K562 (cell line): ENCODE measurements around the gene FBXO28. TPM values are rescaled to one million over a fixed set of nuclear protein-coding genes. Genes with fewer than 3 reads are reported as not detected.

Source experiments
- ATAC-seq: fragments of 200-7000 bp; cut with Tn5 transposase; 3 replicates; pipeline ENCODE4 v1.9.1; 2020; ENCODE audit warnings: moderate library complexity
- BruUV-seq: library from RNA; stranded (reverse); fragments of 400-500 nt; replicated peaks from 2 replicates; lab custom pipeline; 2021; lab: Mats Ljungman, UMichigan
- CTCF ChIA-PET: fragments of 300-600 bp; formaldehyde crosslinking; extraction: SDS; loops from one replicate; lab custom pipeline; 2021; ENCODE audit warnings: low intra/inter-chr PET ratio; lab: Yijun Ruan, JAX
- POLR2A ChIA-PET: fragments of 300-600, 350-650 bp; sonication (Branson Sonifier 250); formaldehyde crosslinking; extraction: SDS; loops from one replicate; lab custom pipeline; 2021; ENCODE audit warnings: antibody characterized with exemption, inconsistent platforms; lab: Yijun Ruan, JAX
- DNase-seq, 4 experiments: peaks; one replicate each; pipeline versions ENCODE4 v3.0.0 to v3.0.0-alpha.2; 2011 to 2018; ENCODE audit warnings: low spot score in 3 of 4, mixed read lengths in 3 of 4; ENCODE audit errors: extremely low read depth in 1 of 4
- FAIRE-seq: peaks from 2 replicates; lab custom pipeline; 2011; peaks lifted over from hg19 to GRCh38; lab: Jason Lieb, UNC
- H2AFZ ChIP-seq: 2 replicates; pipeline ENCODE4 v1.6.0; 2011; ENCODE audit warnings: low read depth, low read length, control low read depth, inconsistent platforms
- H3K27ac ChIP-seq: fragments of 200-600 bp; 3 replicates; pipeline ENCODE4 v1.8.0; 2011; ENCODE audit warnings: low read depth, mild to moderate bottlenecking, control low read depth, inconsistent platforms, low read length, moderate library complexity, mixed read lengths; ENCODE audit errors: extremely low read depth
- H3K27me3 ChIP-seq, 2 experiments: fragments of 300-600 bp in 1 of 2; 2 replicates in 1 of 2; 3 replicates in 1 of 2; pipeline versions ENCODE4 v1.6.0 to v1.8.0; 2011; ENCODE audit warnings: inconsistent platforms in 2 of 2, low read length in 2 of 2, mild to moderate bottlenecking in 1 of 2, mixed read lengths in 1 of 2, moderate library complexity in 1 of 2; ENCODE audit not compliant: control insufficient read depth in 2 of 2, insufficient read depth in 2 of 2
- H3K36me3 ChIP-seq: fragments of 300-600 bp; 3 replicates; pipeline ENCODE4 v1.8.0; 2011; ENCODE audit warnings: mild to moderate bottlenecking, low read length, inconsistent platforms; ENCODE audit not compliant: control insufficient read depth, insufficient read depth
- H3K4me1 ChIP-seq, 2 experiments: fragments of 200-600 bp in 1 of 2; replicated peaks in 1 of 2; 2 replicates in 1 of 2; 3 replicates in 1 of 2; pipeline versions ENCODE4 v1.5.1 to v1.8.0; 2011; ENCODE audit warnings: inconsistent platforms in 2 of 2, low read length in 2 of 2, mild to moderate bottlenecking in 1 of 2, mixed read lengths in 1 of 2, moderate library complexity in 1 of 2; ENCODE audit not compliant: control insufficient read depth in 2 of 2, insufficient read depth in 2 of 2
- H3K4me2 ChIP-seq: 2 replicates; pipeline ENCODE4 v1.6.1; 2011; ENCODE audit warnings: low read length, control low read depth, inconsistent platforms, mixed read lengths; ENCODE audit not compliant: insufficient read depth
- H3K4me3 ChIP-seq: fragments of 200-600 bp; sonication (generic), shearing (Covaris generic); 2 replicates; pipeline ENCODE4 v1.5.1; 2016; ENCODE audit warnings: control low read depth, inconsistent platforms
- H3K79me2 ChIP-seq: fragments of 200-600 bp; 3 replicates; pipeline ENCODE4 v1.8.0; 2011; ENCODE audit warnings: low read length, inconsistent platforms; ENCODE audit not compliant: control insufficient read depth, insufficient read depth
- H3K9ac ChIP-seq, 2 experiments: 2 replicates each; pipeline versions ENCODE4 v1.6.0 to v1.6.1; 2011; ENCODE audit warnings: low read depth in 2 of 2, low read length in 2 of 2, control low read depth in 1 of 2, inconsistent platforms in 1 of 2, mild to moderate bottlenecking in 1 of 2, mixed read lengths in 1 of 2; ENCODE audit not compliant: insufficient read depth in 1 of 2
- H3K9me1 ChIP-seq: one replicate; pipeline ENCODE4 v1.6.0; 2011; ENCODE audit warnings: inconsistent platforms, mild to moderate bottlenecking, low read length, moderate library complexity; ENCODE audit not compliant: control insufficient read depth, insufficient read depth
- H3K9me3 ChIP-seq: replicated peaks from 2 replicates; pipeline ENCODE4 v1.5.1; 2011; ENCODE audit warnings: low read depth, low read length, inconsistent platforms; ENCODE audit not compliant: control insufficient read depth, insufficient read depth
- H4K20me1 ChIP-seq: replicated peaks from 2 replicates; pipeline ENCODE4 v1.6.1; 2011; ENCODE audit warnings: low read length, inconsistent platforms, mixed read lengths; ENCODE audit not compliant: control insufficient read depth, insufficient read depth
- FOXA1 ChIP-seq: fragments of 450-650 bp; IDR thresholded peaks from 2 replicates; pipeline ENCODE4 v1.6.1; 2016; ENCODE audit warnings: mild to moderate bottlenecking, borderline replicate concordance
- MTA2 ChIP-seq: fragments of 450-650 bp; IDR thresholded peaks from 2 replicates; pipeline ENCODE4 v1.6.1; 2016; ENCODE audit warnings: low read depth
- SNRNP70 ChIP-seq: fragments of 200-400 bp; formaldehyde crosslinking; optimal IDR thresholded peaks from 2 replicates; pipeline ENCODE3; 2017; ENCODE audit warnings: low read depth, low read length
- TCF7 ChIP-seq: sonication (generic); IDR thresholded peaks from 2 replicates; pipeline ENCODE4 v1.6.1; 2016; ENCODE audit warnings: antibody characterized with exemption, borderline replicate concordance
- WGBS: fragments of 100-300 bp; shearing (Covaris generic); methylation state at CpG from one replicate; pipeline ENCODE4 v1.1.6; 2016; ENCODE audit warnings: low coverage, mixed read lengths; ENCODE audit not compliant: insufficient coverage; ENCODE audit errors: missing lambda C conversion rate; 5-methylcytosine and 5-hydroxymethylcytosine counted together
- in situ Hi-C: fragments of 300-500 bp; cut with MboI; formaldehyde crosslinking; loops from 4 replicates; pipeline ENCODE4 v1.15.0; 2018; ENCODE audit warnings: inconsistent platforms, mixed read lengths
- intact Hi-C: fragments of 100-400 bp; cut with micrococcal nuclease; formaldehyde crosslinking; loops from 2 replicates; pipeline ENCODE4 v1.14.2; 2022
- polyA plus RNA-seq, 8 experiments: library from polyadenylated mRNA; depleted of rRNA in 4 of 8; stranded (reverse) in 5 of 8; unstranded in 3 of 8; fragments of >200 nt; fragmentation: Nextera tagmentation in 2 of 8; fragmentation: Illumina TruSeq in 1 of 8; extraction: Ambion mirVana in 2 of 8; extraction: Trizol in 1 of 8; gene quantifications; 2 replicates each; pipeline versions ENCODE4 v1.2.1 to v1.2.3, GENCODE V29; 2011 to 2014; ENCODE audit warnings: inconsistent platforms in 1 of 8, missing spikeins in 1 of 8
- total RNA-seq, 7 experiments: library from RNA; depleted of rRNA in 6 of 7; stranded (reverse); fragments of >200 nt in 6 of 7; fragmentation: Illumina TruSeq in 2 of 7; extraction: Trizol in 2 of 7; gene quantifications; 2 replicates each; pipeline versions ENCODE4 v1.2.1 to v1.2.3, GENCODE V29; 2011 to 2021; ENCODE audit warnings: low replicate concordance in 1 of 7

The FBXO28 gene
- total and polyA plus RNA-seq, 9 of the 15 experiments (the other 6 are each of a cell fraction or from before 2014, with no cell fraction given) = 4.1 to 34.8 (median 25.3) TPM

GRCh38 chr1:224118688-224119087 is 4.8 kb downstream of the FBXO28 start:
- H3K4me2 ChIP-seq = no peak overlapping the region
- H3K4me3 ChIP-seq = no peak overlapping the region
- H3K9me3 ChIP-seq = no peaks in the 10 kb centered on the region
- 82% methylated on average over 1 of the region's 1 CpG for WGBS
- CTCF ChIA-PET = no interaction called here
- peaks cover 5 to 11% of the 10 kb centered on the region in 2 experiments; a peak in 3 of 5 replicates for H3K4me1 ChIP-seq
- FAIRE-seq (no peak), DNase-seq (no peak), ATAC-seq (no peak)
- H3K9me1 ChIP-seq = no peaks in the 10 kb centered on the region
- no TSS peak for BruUV-seq
- no peak overlapping the region for H3K9ac ChIP-seq
- H3K27ac ChIP-seq = no peak overlapping the region
- peaks cover 10% of the 10 kb centered on the region; the same call in 1 of the 2 replicates for H4K20me1 ChIP-seq
- peaks cover 49% of the 10 kb centered on the region for H3K36me3 ChIP-seq
- intact Hi-C loops = loop anchor here (5.0 to 10.0 kb wide), 4 partner anchors 384 to 734 kb away; no protein-coding TSS in a partner anchor
- no peaks in the 10 kb centered on the region for H3K27me3 ChIP-seq
- no peak overlapping the region for H2AFZ ChIP-seq
- H3K79me2 ChIP-seq = peaks cover 94% of the 10 kb centered on the region
- POLR2A ChIA-PET = interaction anchor here (0.6 kb wide), 1 partner anchor 39 kb away, joined by 3 read pairs; no protein-coding TSS in a partner anchor
- in situ Hi-C loops = loop anchor here (10.0 to 25.0 kb wide), 3 partner anchors 219 to 819 kb away; partner anchors contain the start of genes DNAH14 and NVL
- no peak for TF ChIP-seq SNRNP70

GRCh38 chr1:224123136-224123535 is 9.2 kb downstream of the FBXO28 start:
- no peak for TF ChIP-seq TCF7
- no peak for TF ChIP-seq FOXA1
- TF ChIP-seq MTA2 = no peak
- TF ChIP-seq, all 486 proteins: peak for 0
- Histone ChIP-seq H3K27ac (no peak overlapping the region), H2AFZ (no peak overlapping the region), H3K4me3 (no peak overlapping the region), H4K20me1 (0 out of 2 replicates have a peak, but pooled peaks cover 3% of the 10 kb centered on the region), H3K9ac (no peak overlapping the region), H3K79me2 (peaks cover 93% of the 10 kb centered on the region), H3K9me1 (no peaks in the 10 kb centered on the region), H3K27me3 (no peaks in the 10 kb centered on the region), H3K36me3 (peaks cover 59% of the 10 kb centered on the region), H3K9me3 (no peaks in the 10 kb centered on the region), H3K4me2 (no peak overlapping the region), H3K4me1 (no peaks in the 10 kb centered on the region)
- intact Hi-C loops = no loop called here
- DNase-seq = no peak
- no peak for ATAC-seq
- WGBS = 86% methylated on average over 4 of the region's 4 CpGs
- FAIRE-seq = no peak
- CTCF ChIA-PET = no interaction called here
- in situ Hi-C loops = loop anchor here (25.0 kb wide), 2 partner anchors 214 to 814 kb away; partner anchors contain the start of genes DNAH14 and NVL
- BruUV-seq = no TSS peak
- POLR2A ChIA-PET = no interaction called here
